ELR (cell line): ENCODE results near the gene PTTG1IP.
"Not testable (repeated sequence)": the region's sequence is repeated elsewhere in the genome, so short reads cannot be mapped to it uniquely, and the experiment has no call there.

Experiments
- DNase-seq: peaks from one replicate; pipeline ENCODE4 v3.0.0-alpha.2; 2015; ENCODE audit warnings: low read depth

Gene PTTG1IP

GRCh38 chr21:44873356-44874239 is at the start of gene PTTG1IP:
PTTG1IP (minus strand) TSS chr21:44873690; CDS start chr21:44873616, 74 bp downstream.
- DNase-seq: peak; percentile 96

- DNase-seq: no peak
These were observed 48.4 kb upstream of the PTTG1IP start for GRCh38 chr21:44921928-44922327.

- DNase-seq: no peak
These were observed 47.5 kb upstream of the PTTG1IP start, which contains the start of gene ITGB2 for GRCh38 chr21:44920694-44921604. ITGB2 (minus strand) TSS chr21:44920899; CDS start chr21:44910782, 10,117 bp downstream.

- DNase-seq: no peak
These were observed 46.6 kb upstream of the PTTG1IP start for GRCh38 chr21:44919913-44920693.

GRCh38 chr21:44919111-44919912 is 45.8 kb upstream of the PTTG1IP start:
- DNase-seq: no peak

GRCh38 chr21:44918581-44919033 is 45.1 kb upstream of the PTTG1IP start:
- DNase-seq: no peak

- DNase-seq: no peak
These were observed 44.6 kb upstream of the PTTG1IP start for GRCh38 chr21:44918107-44918470.

GRCh38 chr21:44917446-44918106 is 44.1 kb upstream of the PTTG1IP start:
- no peak for DNase-seq

GRCh38 chr21:44916965-44917364 is 43.5 kb upstream of the PTTG1IP start:
- no peak for DNase-seq

- DNase-seq: no peak
These were observed 40.8 kb upstream of the PTTG1IP start for GRCh38 chr21:44914176-44914874.

- DNase-seq: no peak
These were observed 40.1 kb upstream of the PTTG1IP start for GRCh38 chr21:44913425-44914175.

GRCh38 chr21:44912506-44913412 is 39.3 kb upstream of the PTTG1IP start:
- not testable (repeated sequence) for DNase-seq

- DNase-seq: no peak
These were observed 38.6 kb upstream of the PTTG1IP start for GRCh38 chr21:44912158-44912473.

GRCh38 chr21:44911384-44912157 is 38.1 kb upstream of the PTTG1IP start:
- no peak for DNase-seq

- DNase-seq: no peak
These were observed 37.5 kb upstream of the PTTG1IP start for GRCh38 chr21:44911068-44911383.

GRCh38 chr21:44910229-44911067 is 37.0 kb upstream of the PTTG1IP start:
- DNase-seq: no peak

GRCh38 chr21:44909719-44910118 is 36.2 kb upstream of the PTTG1IP start:
- no peak for DNase-seq
